PC-3 (cell line): ENCODE data around the gene STING1. TPM values are rescaled to one million over a fixed set of nuclear protein-coding genes. Genes with fewer than 3 reads are reported as not detected.
"Not testable (repeated sequence)": the region's sequence is repeated elsewhere in the genome, so short reads cannot be mapped to it uniquely, and the experiment has no call there.

Experiments
- ATAC-seq: fragments of 200-7000 bp; cut with Tn5 transposase; 2 replicates; pipeline ENCODE4 v1.9.1; 2020; ENCODE audit warnings: mild to moderate bottlenecking, moderate library complexity
- BruUV-seq: library from RNA; stranded (reverse); fragments of 400-500 nt; replicated peaks from 2 replicates; lab custom pipeline; 2021; lab: Mats Ljungman, UMichigan
- CTCF ChIA-PET: fragments of 300-600 bp; sonication (Branson Sonifier 250); formaldehyde crosslinking; loops from one replicate; lab custom pipeline; 2022; ENCODE audit warnings: antibody characterized with exemption; lab: Charles Lee
- POLR2A ChIA-PET: fragments of 300-600 bp; sonication (Branson Sonifier 250); formaldehyde crosslinking; loops from one replicate; lab custom pipeline; 2022; ENCODE audit warnings: antibody characterized with exemption; ENCODE audit not compliant: unreplicated experiment; lab: Charles Lee
- DNase-seq: peaks from one replicate; pipeline ENCODE4 v3.0.0-alpha.2; 2015
- H2AFZ ChIP-seq: fragments of 300-600 bp; sonication (generic); 2 replicates; pipeline ENCODE4 v1.6.0; 2016; ENCODE audit warnings: antibody characterized with exemption, low read length
- H3F3A ChIP-seq: fragments of 300-600 bp; sonication (generic); one replicate; pipeline ENCODE4 v1.6.0; 2017; ENCODE audit warnings: antibody characterized with exemption, low read length, control low read depth, mild to moderate bottlenecking; ENCODE audit not compliant: unreplicated experiment
- H3K27ac ChIP-seq: fragments of 300-600 bp; sonication (generic); 2 replicates; pipeline ENCODE4 v1.5.1; 2016; ENCODE audit warnings: mild to moderate bottlenecking, low read length
- H3K27me3 ChIP-seq: fragments of 300-600 bp; sonication (generic); 2 replicates; pipeline ENCODE4 v1.6.1; 2016; ENCODE audit warnings: low read length, mixed read lengths
- H3K36me3 ChIP-seq: fragments of 300-600 bp; sonication (generic); 2 replicates; pipeline ENCODE4 v1.6.1; 2016; ENCODE audit warnings: low read depth, mixed run types, low read length, mixed read lengths
- H3K4me1 ChIP-seq: fragments of 300-600 bp; sonication (generic); 2 replicates; pipeline ENCODE4 v1.5.1; 2016; ENCODE audit warnings: low read length; ENCODE audit not compliant: insufficient read depth
- H3K4me2 ChIP-seq: fragments of 300-600 bp; sonication (generic); 2 replicates; pipeline ENCODE4 v1.6.0; 2016; ENCODE audit warnings: low read length
- H3K4me3 ChIP-seq: fragments of 300-600 bp; sonication (generic); 2 replicates; pipeline ENCODE4 v1.5.1; 2016; ENCODE audit warnings: mild to moderate bottlenecking, low read length, mixed read lengths
- H3K79me2 ChIP-seq: fragments of 300-600 bp; sonication (generic); 2 replicates; pipeline ENCODE4 v1.6.1; 2017; ENCODE audit warnings: low read length, mixed read lengths
- H3K9ac ChIP-seq: fragments of 300-600 bp; sonication (generic); 2 replicates; pipeline ENCODE4 v1.6.0; 2016; ENCODE audit warnings: mild to moderate bottlenecking, low read length
- H3K9me2 ChIP-seq: fragments of 300-600 bp; sonication (generic); replicated peaks from 2 replicates; pipeline ENCODE4 v1.6.1; 2016; ENCODE audit warnings: mixed run types, low read length, mixed read lengths
- H3K9me3 ChIP-seq: fragments of 300-600 bp; sonication (generic); 2 replicates; pipeline ENCODE4 v1.6.1; 2016; ENCODE audit warnings: low read length, mixed read lengths
- H4K20me1 ChIP-seq: fragments of 300-600 bp; sonication (generic); 2 replicates; pipeline ENCODE4 v1.6.1; 2016; ENCODE audit warnings: low read length, mixed read lengths
- EZH2 ChIP-seq: fragments of 300-600 bp; sonication (generic); IDR thresholded peaks from one replicate; pipeline ENCODE4 v1.6.1; 2017; ENCODE audit warnings: antibody characterized with exemption, mild to moderate bottlenecking, low read length; ENCODE audit not compliant: unreplicated experiment
- EZH2phosphoT487 ChIP-seq: fragments of 300-600 bp; sonication (generic); IDR thresholded peaks from 2 replicates; pipeline ENCODE4 v1.6.1; 2018; ENCODE audit warnings: mild to moderate bottlenecking, antibody characterized with exemption, low read length, borderline replicate concordance
- intact Hi-C: fragments of 100-400 bp; cut with micrococcal nuclease; formaldehyde crosslinking; loops from 2 replicates; pipeline ENCODE4 v1.9.0; 2023
- total RNA-seq: library from RNA; depleted of rRNA; stranded (reverse); fragments of >200 nt; gene quantifications from 2 replicates; pipeline ENCODE4 v1.2.3, GENCODE V29; 2014
- TF ChIP-seq, protein P1 (sequence below): fragments of 300-600 bp; sonication (generic); conservative IDR thresholded peaks from 2 replicates; pipeline ENCODE4 v1.5.1; 2017; ENCODE audit warnings: antibody characterized with exemption, low read depth, mild to moderate bottlenecking, low read length

STING1 gene
- total RNA-seq, 1 experiment from 2014 or later: 12.6 TPM

DNA sequence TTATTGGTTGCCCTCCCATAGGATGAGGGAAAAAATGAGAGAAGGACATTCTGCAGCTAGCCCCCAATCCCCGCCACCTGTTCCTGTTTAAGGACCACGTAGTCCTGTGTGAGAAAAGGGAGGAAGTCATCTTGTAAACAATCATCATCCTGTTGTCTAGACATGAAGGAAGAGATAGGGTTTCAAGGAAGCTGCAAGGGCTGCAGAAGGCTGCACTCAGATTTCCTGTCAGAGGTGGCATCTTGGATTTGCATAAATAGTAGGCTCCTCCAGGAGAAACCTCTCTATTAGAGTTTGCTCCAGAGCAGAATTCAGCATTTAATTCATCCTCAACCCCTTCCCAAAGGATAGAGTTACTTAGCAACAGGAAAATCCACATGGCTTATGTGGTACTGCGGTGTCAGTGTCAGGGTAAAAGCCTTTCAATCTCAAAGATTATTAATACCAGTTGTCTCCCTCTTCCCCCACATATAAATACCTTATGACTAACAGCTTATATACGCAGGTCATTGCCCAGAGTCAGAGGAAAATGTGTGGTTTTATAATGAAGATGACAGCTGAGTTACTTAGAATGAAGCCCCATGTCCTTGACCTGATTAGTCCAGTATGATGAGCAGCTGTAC is 38.6 kb downstream of the STING1 start:
- Histone ChIP-seq H3K4me2 (no peak overlapping the region), H3K79me2 (no peaks in the 10 kb centered on the region), H3K9me3 (no peaks in the 10 kb centered on the region), H3K4me3 (no peak overlapping the region), H4K20me1 (no peaks in the 10 kb centered on the region), H3K36me3 (no peaks in the 10 kb centered on the region), H3K27ac (no peak overlapping the region), H3K9ac (no peak overlapping the region), H3K4me1 (peaks cover 13% of the 10 kb centered on the region), H3K27me3 (no peaks in the 10 kb centered on the region), H2AFZ (no peak overlapping the region), H3F3A (no peaks in the 10 kb centered on the region), H3K9me2 (no peaks in the 10 kb centered on the region)
- CTCF ChIA-PET: no interaction called here
- POLR2A ChIA-PET: no interaction called here
- DNase-seq (peak; percentile 51), ATAC-seq (peak; percentile 37)
- TF ChIP-seq, protein P1, sequence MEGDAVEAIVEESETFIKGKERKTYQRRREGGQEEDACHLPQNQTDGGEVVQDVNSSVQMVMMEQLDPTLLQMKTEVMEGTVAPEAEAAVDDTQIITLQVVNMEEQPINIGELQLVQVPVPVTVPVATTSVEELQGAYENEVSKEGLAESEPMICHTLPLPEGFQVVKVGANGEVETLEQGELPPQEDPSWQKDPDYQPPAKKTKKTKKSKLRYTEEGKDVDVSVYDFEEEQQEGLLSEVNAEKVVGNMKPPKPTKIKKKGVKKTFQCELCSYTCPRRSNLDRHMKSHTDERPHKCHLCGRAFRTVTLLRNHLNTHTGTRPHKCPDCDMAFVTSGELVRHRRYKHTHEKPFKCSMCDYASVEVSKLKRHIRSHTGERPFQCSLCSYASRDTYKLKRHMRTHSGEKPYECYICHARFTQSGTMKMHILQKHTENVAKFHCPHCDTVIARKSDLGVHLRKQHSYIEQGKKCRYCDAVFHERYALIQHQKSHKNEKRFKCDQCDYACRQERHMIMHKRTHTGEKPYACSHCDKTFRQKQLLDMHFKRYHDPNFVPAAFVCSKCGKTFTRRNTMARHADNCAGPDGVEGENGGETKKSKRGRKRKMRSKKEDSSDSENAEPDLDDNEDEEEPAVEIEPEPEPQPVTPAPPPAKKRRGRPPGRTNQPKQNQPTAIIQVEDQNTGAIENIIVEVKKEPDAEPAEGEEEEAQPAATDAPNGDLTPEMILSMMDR: no peak
- no peak for TF ChIP-seq EZH2phosphoT487
- TF ChIP-seq EZH2: no peak
- BruUV-seq: no TSS peak
- intact Hi-C loops: no loop called here

DNA sequence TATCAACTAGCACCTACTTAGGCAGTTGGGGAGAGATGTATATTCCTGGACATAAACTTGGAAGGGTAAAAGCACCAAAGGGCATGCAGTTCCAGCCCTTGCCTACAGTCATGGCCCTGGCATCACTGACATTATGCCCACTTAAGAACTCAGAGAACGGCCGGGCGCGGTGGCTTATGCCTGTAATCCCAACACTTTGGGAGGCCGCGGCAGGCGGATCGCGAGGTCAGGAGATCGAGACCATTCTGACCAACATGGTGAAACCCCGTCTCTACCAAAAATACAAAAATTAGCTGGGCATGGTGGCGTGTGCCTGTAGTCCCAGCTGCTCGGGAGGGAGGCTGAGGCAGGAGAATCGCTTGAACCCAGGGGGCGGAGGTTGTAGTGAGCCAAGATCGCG is 42.1 kb downstream of the STING1 start:
- CTCF ChIA-PET: not testable (repeated sequence)

DNA sequence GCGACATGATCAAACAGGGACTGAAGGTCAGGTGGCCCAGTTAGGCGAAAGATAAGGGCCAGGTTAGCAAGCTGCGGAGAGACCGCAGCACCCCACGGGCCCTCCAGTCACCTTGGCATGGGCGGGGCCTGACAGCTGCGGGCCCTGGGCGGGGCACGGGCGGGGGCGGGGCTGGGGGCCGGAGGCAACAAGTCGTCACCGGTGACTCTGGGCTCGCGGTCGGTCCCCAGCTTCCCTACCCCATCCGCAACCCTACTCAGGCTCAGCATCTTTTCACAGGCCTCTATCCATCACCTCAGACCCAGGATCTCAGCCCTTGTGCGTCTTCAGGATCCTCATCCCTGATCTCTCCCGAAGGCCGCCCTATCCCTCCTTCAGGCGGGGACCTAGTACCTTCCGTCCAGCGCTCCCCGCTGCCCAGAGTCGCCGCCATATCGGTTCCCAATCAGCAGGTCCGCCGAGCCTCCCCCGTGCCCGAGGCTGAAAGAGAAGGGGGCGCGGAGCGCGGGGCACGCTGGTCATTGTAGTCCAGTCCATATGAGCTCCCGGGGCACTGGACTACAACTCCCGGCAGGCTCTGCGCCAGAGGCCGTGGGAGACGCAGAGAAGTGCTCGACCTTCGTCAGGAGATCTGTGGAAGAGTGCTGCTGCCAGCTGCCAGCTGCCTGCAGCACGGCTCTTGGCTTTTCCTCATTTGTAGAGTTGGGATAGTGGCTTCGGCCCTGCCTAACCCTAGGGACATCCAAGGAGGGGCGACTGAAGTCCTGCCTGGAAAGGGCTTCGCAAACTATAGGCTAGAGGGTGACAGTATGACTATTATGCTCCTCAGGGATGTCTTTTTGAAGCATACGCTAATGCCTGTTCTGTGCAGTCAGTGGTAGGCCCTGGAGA is 43.3 kb downstream of the STING1 start, which contains the start of gene DNAJC18:
Gene DNAJC18 (minus strand): TSS at position 513 of the 891 bp plus-strand sequence. CDS start 80 bp downstream, at position 433.
- peak within 1 kb of the TSS; percentile 97 for H3K4me2 ChIP-seq
- H3K27ac ChIP-seq: peak within 1 kb of the TSS; percentile 50
- peak within 1 kb of the TSS; percentile 88 for H3K4me3 ChIP-seq
- peak; percentile 76 for DNase-seq
- no peaks in the 10 kb centered on the region for H3K79me2 ChIP-seq
- BruUV-seq: TSS peak; percentile 76
- no peaks in the 10 kb centered on the region for H3F3A ChIP-seq
- no peaks in the 10 kb centered on the region for H3K27me3 ChIP-seq
- peak; percentile 94 for ATAC-seq
- peak within 1 kb of the TSS; percentile 99 for H2AFZ ChIP-seq
- peak within 1 kb of the TSS; percentile 79 for H3K9ac ChIP-seq
- H3K4me1 ChIP-seq: peaks cover 16% of the 10 kb centered on the region
- no peaks in the 10 kb centered on the region for H4K20me1 ChIP-seq
- no peaks in the 10 kb centered on the region for H3K9me2 ChIP-seq
- H3K36me3 ChIP-seq: no peaks in the 10 kb centered on the region
- ChIA-PET POLR2A (interaction anchor here (0.5 to 0.7 kb wide), 3 partner anchors 16 to 824 kb away, joined by 3 to 6 read pairs (median 3); no protein-coding TSS in a partner anchor), CTCF (interaction anchor here (0.5 to 0.6 kb wide), 2 partner anchors 17 to 24 kb away, joined by 3 to 9 read pairs; no protein-coding TSS in a partner anchor)
- intact Hi-C loops: loop anchor here (5.0 kb wide), 1 partner anchor 73 kb away; no protein-coding TSS in a partner anchor
- H3K9me3 ChIP-seq: no peaks in the 10 kb centered on the region
- TF ChIP-seq EZH2: no peak
- no peak for TF ChIP-seq EZH2phosphoT487
- TF ChIP-seq, protein P1: no peak

More for the DNA sequence above, 42.1 kb downstream of the STING1 start:
- H3K9me3 ChIP-seq, H3K27ac ChIP-seq, H3K79me2 ChIP-seq, H3K4me3 ChIP-seq, intact Hi-C loops, POLR2A ChIA-PET, H3K36me3 ChIP-seq, H4K20me1 ChIP-seq, H3K9me2 ChIP-seq, BruUV-seq, DNase-seq, ATAC-seq, H3F3A ChIP-seq, H3K9ac ChIP-seq, H2AFZ ChIP-seq, H3K4me2 ChIP-seq, H3K27me3 ChIP-seq: not testable (repeated sequence)
- H3K4me1 ChIP-seq: peaks cover 18% of the 10 kb centered on the region
